Measurements from ENCODE around the gene RASSF3. TPM values are rescaled to one million over a fixed set of nuclear protein-coding genes. Genes with fewer than 3 reads are reported as not detected.
A peak's percentile ranks its signal among the peaks of the same experiment; 100 is the strongest.
"Not testable (repeated sequence)": the region's sequence is repeated elsewhere in the genome, so short reads cannot be mapped to it uniquely, and the experiment has no call there.

The RASSF3 gene
- total RNA-seq, 4 donors from 2014 or later: 9.1 to 16.1 (median 11.2) TPM

- Histone ChIP-seq H3K4me1 (peaks cover 25% of the 10 kb centered on the region), H3K9me3 (no peaks in the 10 kb centered on the region)
- WGBS: 66% methylated on average over 3 of the region's 3 CpGs
Observed at GRCh38 chr12:64618953-64619590, 8.8 kb downstream of the RASSF3 start.

GRCh38 chr12:64621257-64621942, 11.1 kb downstream of the RASSF3 start:
- WGBS: 90% methylated on average over 13 of the region's 13 CpGs
- H3K27ac ChIP-seq: no peak overlapping the region
- no peak for TF ChIP-seq CTCF (IDR thresholded peaks at IDR 0.05)
- TF ChIP-seq POLR2A (IDR thresholded peaks at IDR 0.05): no peak
- TF ChIP-seq EP300 (IDR thresholded peaks at IDR 0.05): no peak
- no peak for TF ChIP-seq POLR2AphosphoS5 (IDR thresholded peaks at IDR 0.05)

More at GRCh38 chr12:64618953-64619590, 8.8 kb downstream of the RASSF3 start:
- H3K27me3 ChIP-seq: no peaks in the 10 kb centered on the region
- TF ChIP-seq EP300 (IDR thresholded peaks at IDR 0.05) (no peak), CTCF (IDR thresholded peaks at IDR 0.05) (no peak), POLR2AphosphoS5 (IDR thresholded peaks at IDR 0.05) (no peak), POLR2A (IDR thresholded peaks at IDR 0.05) (no peak)
- no peaks in the 10 kb centered on the region for H3K36me3 ChIP-seq
- no peak for DNase-seq (ENCODE audit: low spot score in 2 of 2)
- H3K27ac ChIP-seq: peak overlapping the region; percentile 31
- no peak overlapping the region for H3K4me3 ChIP-seq

GRCh38 chr12:64624035-64624434, 13.7 kb downstream of the RASSF3 start:
- TF ChIP-seq POLR2AphosphoS5 (IDR thresholded peaks at IDR 0.05) (no peak), CTCF (IDR thresholded peaks at IDR 0.05) (no peak), EP300 (IDR thresholded peaks at IDR 0.05) (no peak), POLR2A (IDR thresholded peaks at IDR 0.05) (no peak)
- WGBS: 94% methylated on average over 4 of the region's 4 CpGs
- Histone ChIP-seq H3K36me3 (no peaks in the 10 kb centered on the region), H3K27ac (no peak overlapping the region), H3K4me1 (peaks cover 30% of the 10 kb centered on the region), H3K4me3 (no peak overlapping the region), H3K9me3 (no peaks in the 10 kb centered on the region), H3K27me3 (no peaks in the 10 kb centered on the region)
- no peak for DNase-seq (ENCODE audit: low spot score in 2 of 2)

More at GRCh38 chr12:64621257-64621942, 11.1 kb downstream of the RASSF3 start:
- DNase-seq (ENCODE audit: low spot score in 2 of 2): no peak
- H3K9me3 ChIP-seq: no peaks in the 10 kb centered on the region
- no peaks in the 10 kb centered on the region for H3K27me3 ChIP-seq
- H3K36me3 ChIP-seq: no peaks in the 10 kb centered on the region
- H3K4me3 ChIP-seq: no peak overlapping the region
- peaks cover 38% of the 10 kb centered on the region for H3K4me1 ChIP-seq

GRCh38 chr12:64625243-64626077, 15.2 kb downstream of the RASSF3 start:
- H3K4me1 ChIP-seq: peaks cover 25% of the 10 kb centered on the region
- no peaks in the 10 kb centered on the region for H3K27me3 ChIP-seq
- peak overlapping the region; percentile 72 for H3K27ac ChIP-seq
- H3K4me3 ChIP-seq: peak overlapping the region; percentile 25
- H3K36me3 ChIP-seq: no peaks in the 10 kb centered on the region
- peak in 1 of 2 donors; percentile 68 for DNase-seq (ENCODE audit: low spot score in 2 of 2)
- TF ChIP-seq POLR2A (IDR thresholded peaks at IDR 0.05): no peak
- TF ChIP-seq EP300 (IDR thresholded peaks at IDR 0.05): no peak
- no peak for TF ChIP-seq CTCF (IDR thresholded peaks at IDR 0.05)
- TF ChIP-seq POLR2AphosphoS5 (IDR thresholded peaks at IDR 0.05): no peak
- 25% methylated on average over 15 of the region's 15 CpGs for WGBS
- no peaks in the 10 kb centered on the region for H3K9me3 ChIP-seq

GRCh38 chr12:64626588-64626987, 16.3 kb downstream of the RASSF3 start:
- not testable (repeated sequence) for H3K36me3 ChIP-seq; H3K4me3 ChIP-seq; DNase-seq (ENCODE audit: low spot score in 2 of 2); H3K27me3 ChIP-seq; H3K9me3 ChIP-seq
- Histone ChIP-seq H3K4me1 (peaks cover 25% of the 10 kb centered on the region), H3K27ac (peak overlapping the region; percentile 72)
- 88% methylated on average over 1 of the region's 1 CpG for WGBS
